Hair follicular keratinocyte (primary cell): ENCODE measurements around the gene ACLY. TPM values are rescaled to one million over a fixed set of nuclear protein-coding genes. Genes with fewer than 3 reads are reported as not detected.

Experiments
- total RNA-seq: library from RNA; depleted of rRNA; stranded (reverse); fragments of >200 nt; gene quantifications from 2 replicates; pipeline ENCODE4 v1.2.3, GENCODE V29; 2015

ACLY gene
- total RNA-seq = 279 and 333 TPM in 2 replicates

GRCh38 chr17:41918314-41919164 lies at the start of gene ACLY:
Gene ACLY (minus strand): TSS chr17:41918951. CDS start chr17:41913873, 5,078 bp downstream.

GRCh38 chr17:41966463-41967140 lies 47.9 kb upstream of the ACLY start, which contains the start of gene CNP:
Gene CNP (plus strand): TSS chr17:41966795. CDS start chr17:41966885, 90 bp downstream.

GRCh38 chr17:41930009-41930832 lies 11.5 kb upstream of the ACLY start, which contains the start of gene ODAD4:
Gene ODAD4 (plus strand): TSS chr17:41930617. CDS start chr17:41930724, 107 bp downstream.

GRCh38 chr17:41864836-41865595 lies 53.7 kb downstream of the ACLY start, which contains the start of gene KLHL11:
Gene KLHL11 (minus strand): TSS chr17:41865423. CDS start chr17:41865370, 53 bp downstream.

GRCh38 chr17:41837761-41838538 lies 80.8 kb downstream of the ACLY start, which contains the start of gene KLHL10:
Gene KLHL10 (plus strand): TSS chr17:41837825. CDS start chr17:41837933, 108 bp downstream.

GRCh38 chr17:41835800-41836549 lies 82.8 kb downstream of the ACLY start, which contains the start of gene NT5C3B:
Gene NT5C3B (minus strand): TSS chr17:41836232. CDS start chr17:41836193, 39 bp downstream.

Other genes with a start within 250 kb of the ACLY start
- gene EIF1, start 230.1 kb downstream of the ACLY start, total RNA-seq = 117 and 140 TPM in 2 replicates
- not detected in 2 replicates for gene GAST, start 206.6 kb downstream of the ACLY start, total RNA-seq
- 1.3 and 1.4 TPM in 2 replicates for gene HAP1, start 184.3 kb downstream of the ACLY start, total RNA-seq
- 457 and 666 TPM in 2 replicates for gene JUP, start 132.2 kb downstream of the ACLY start, total RNA-seq
- gene P3H4, start 107.0 kb downstream of the ACLY start, total RNA-seq = 13.5 and 14.7 TPM in 2 replicates
- gene FKBP10, start 105.9 kb downstream of the ACLY start, total RNA-seq = 12.1 and 21.3 TPM in 2 replicates
- 35.8 and 49.7 TPM in 2 replicates for gene NT5C3B, start 82.7 kb downstream of the ACLY start, total RNA-seq
- gene KLHL10, start 81.1 kb downstream of the ACLY start, total RNA-seq = 1.0 TPM in 1 of 2 replicates, not detected in the other
- 13.3 and 15.9 TPM in 2 replicates for gene KLHL11, start 53.5 kb downstream of the ACLY start, total RNA-seq
- gene ODAD4, start 11.7 kb upstream of the ACLY start, total RNA-seq = 0.39 and 1.6 TPM in 2 replicates
- gene CNP, start 47.8 kb upstream of the ACLY start, total RNA-seq = 27.3 and 38.2 TPM in 2 replicates
- gene DNAJC7, start 98.5 kb upstream of the ACLY start, total RNA-seq = 47.7 and 63.7 TPM in 2 replicates
- gene NKIRAS2, start 101.1 kb upstream of the ACLY start, total RNA-seq = 34.1 and 34.4 TPM in 2 replicates
- gene C17orf113, start 131.7 kb upstream of the ACLY start, total RNA-seq = 0.16 and 0.38 TPM in 2 replicates
- 0.08 TPM in 1 of 2 replicates, not detected in the other for gene ZNF385C, start 179.5 kb upstream of the ACLY start, total RNA-seq
- 4.9 and 11.5 TPM in 2 replicates for gene DHX58, start 193.8 kb upstream of the ACLY start, total RNA-seq
- gene KAT2A, start 202.4 kb upstream of the ACLY start, total RNA-seq = 10.3 and 16.9 TPM in 2 replicates
- gene HSPB9, start 203.9 kb upstream of the ACLY start, total RNA-seq = not detected in 2 replicates
- gene RAB5C, start 236.0 kb upstream of the ACLY start, total RNA-seq = 91.1 and 101 TPM in 2 replicates